Stomach smooth muscle (tissue), 2 donors: ENCODE results near the gene RAX.
A peak's percentile ranks its signal among the peaks of the same experiment; 100 is the strongest.

Experiments
- H3K27ac ChIP-seq: one replicate; pipeline ENCODE4 v1.7.0; 2013; ENCODE audit warnings: mild to moderate bottlenecking, low read length, inconsistent platforms
- H3K27me3 ChIP-seq, 2 donors: one replicate each; pipeline ENCODE4 v1.7.0; 2013; ENCODE audit warnings: low read length in 2 of 2; ENCODE audit not compliant: insufficient read depth in 2 of 2, control insufficient read depth in 1 of 2
- H3K36me3 ChIP-seq, 2 donors: one replicate each; pipeline ENCODE4 v1.7.0; 2013; ENCODE audit warnings: low read length in 2 of 2; ENCODE audit not compliant: control insufficient read depth in 2 of 2, insufficient read depth in 2 of 2
- H3K4me1 ChIP-seq: one replicate; pipeline ENCODE4 v1.7.0; 2013; ENCODE audit warnings: low read length; ENCODE audit not compliant: control insufficient read depth, insufficient read depth
- H3K4me3 ChIP-seq, 2 donors: one replicate each; pipeline ENCODE4 v1.7.0; 2013; ENCODE audit warnings: low read length in 2 of 2
- H3K9ac ChIP-seq, 2 donors: one replicate each; pipeline ENCODE4 v1.7.0; 2013; ENCODE audit warnings: low read length in 2 of 2, mild to moderate bottlenecking in 1 of 2
- H3K9me3 ChIP-seq, 2 donors: one replicate each; pipeline ENCODE4 v1.7.0; 2013; ENCODE audit warnings: low read length in 2 of 2; ENCODE audit not compliant: control insufficient read depth in 2 of 2
- donor health status: healthy.
- donor health status: Pancreatic carcinoma.

Gene RAX

GRCh38 chr18:59273759-59274532 is 692 bp upstream of the RAX start:
- Histone ChIP-seq H3K4me1 (peaks cover 6% of the 10 kb centered on the region), H3K4me3 (no peak overlapping the region), H3K36me3 (no peaks in the 10 kb centered on the region), H3K27ac (no peak overlapping the region), H3K9me3 (no peaks in the 10 kb centered on the region), H3K27me3 (peaks cover 55 to 64% of the 10 kb centered on the region in 2 donors), H3K9ac (no peak overlapping the region)

GRCh38 chr18:59272221-59272888 is 899 bp downstream of the RAX start:
- Histone ChIP-seq H3K4me1 (peaks cover 12% of the 10 kb centered on the region), H3K4me3 (peak overlapping the region; percentile 49 to 62), H3K27me3 (peaks cover 63 to 77% of the 10 kb centered on the region in 2 donors)

GRCh38 chr18:59271606-59272220 is 1.5 kb downstream of the RAX start:
- no peak overlapping the region for H3K27ac ChIP-seq
- peak overlapping the region; percentile 49 to 62 for H3K4me3 ChIP-seq
- H3K9me3 ChIP-seq, result no peaks in the 10 kb centered on the region
- no peaks in the 10 kb centered on the region for H3K36me3 ChIP-seq
- H3K27me3 ChIP-seq, result peaks cover 64 to 79% of the 10 kb centered on the region in 2 donors
- no peak overlapping the region for H3K9ac ChIP-seq
- peaks cover 12% of the 10 kb centered on the region for H3K4me1 ChIP-seq

More at GRCh38 chr18:59272221-59272888, 899 bp downstream of the RAX start:
- Histone ChIP-seq H3K9ac (no peak overlapping the region), H3K36me3 (no peaks in the 10 kb centered on the region), H3K27ac (no peak overlapping the region), H3K9me3 (no peaks in the 10 kb centered on the region)

- Histone ChIP-seq H3K27me3 (peaks cover 68 to 81% of the 10 kb centered on the region in 2 donors), H3K36me3 (no peaks in the 10 kb centered on the region), H3K9me3 (no peaks in the 10 kb centered on the region), H3K9ac (no peak overlapping the region), H3K4me1 (peaks cover 12% of the 10 kb centered on the region), H3K27ac (no peak overlapping the region), H3K4me3 (no peak overlapping the region)
Observed at GRCh38 chr18:59270689-59271257, 2.5 kb downstream of the RAX start.

- Histone ChIP-seq H3K4me1 (peaks cover 12% of the 10 kb centered on the region), H3K4me3 (peak overlapping the region in 1 of 2 donors; percentile 3), H3K27me3 (peaks cover 67 to 88% of the 10 kb centered on the region in 2 donors), H3K27ac (no peak overlapping the region), H3K9ac (no peak overlapping the region), H3K36me3 (no peaks in the 10 kb centered on the region), H3K9me3 (no peaks in the 10 kb centered on the region)
Observed at GRCh38 chr18:59269563-59270119, 3.6 kb downstream of the RAX start.

GRCh38 chr18:59268721-59269562 is 4.3 kb downstream of the RAX start:
- Histone ChIP-seq H3K4me1 (peaks cover 14% of the 10 kb centered on the region), H3K9ac (no peak overlapping the region), H3K36me3 (no peaks in the 10 kb centered on the region), H3K4me3 (peak overlapping the region in 1 of 2 donors; percentile 40), H3K9me3 (no peaks in the 10 kb centered on the region), H3K27ac (no peak overlapping the region), H3K27me3 (peaks cover 68 to 87% of the 10 kb centered on the region in 2 donors)

GRCh38 chr18:59268127-59268720 is 5.0 kb downstream of the RAX start:
- Histone ChIP-seq H3K27me3 (peaks cover 67 to 84% of the 10 kb centered on the region in 2 donors), H3K9ac (no peak overlapping the region), H3K4me1 (peaks cover 12% of the 10 kb centered on the region), H3K9me3 (no peaks in the 10 kb centered on the region), H3K4me3 (no peak overlapping the region), H3K27ac (no peak overlapping the region), H3K36me3 (no peaks in the 10 kb centered on the region)

GRCh38 chr18:59267503-59268126 is 5.6 kb downstream of the RAX start:
- H3K36me3 ChIP-seq, result no peaks in the 10 kb centered on the region
- no peak overlapping the region for H3K4me3 ChIP-seq
- H3K27me3 ChIP-seq, result peaks cover 64 to 83% of the 10 kb centered on the region in 2 donors
- no peak overlapping the region for H3K27ac ChIP-seq
- H3K9me3 ChIP-seq, result no peaks in the 10 kb centered on the region
- H3K4me1 ChIP-seq, result peaks cover 8% of the 10 kb centered on the region
- H3K9ac ChIP-seq, result no peak overlapping the region

GRCh38 chr18:59266886-59267502 is 6.3 kb downstream of the RAX start:
- peaks cover 60 to 77% of the 10 kb centered on the region in 2 donors for H3K27me3 ChIP-seq
- H3K27ac ChIP-seq, result no peak overlapping the region
- peaks cover 8% of the 10 kb centered on the region for H3K4me1 ChIP-seq
- H3K9me3 ChIP-seq, result no peaks in the 10 kb centered on the region
- H3K36me3 ChIP-seq, result no peaks in the 10 kb centered on the region
- H3K4me3 ChIP-seq, result no peak overlapping the region
- no peak overlapping the region for H3K9ac ChIP-seq
